ENCODE data around the gene HTT.

- TF ChIP-seq POLR2AphosphoS5 (IDR thresholded peaks at IDR 0.05; ENCODE audit: borderline replicate concordance, low read depth, low read length): no peak
- TF ChIP-seq EZH2 (IDR thresholded peaks at IDR 0.05): no peak
Observed at GRCh38 chr4:3145234-3145924, 70.9 kb downstream of the HTT start.
